Stomach (tissue), 9 donors: ENCODE data around the gene PCDH17. TPM values are rescaled to one million over a fixed set of nuclear protein-coding genes. Genes with fewer than 3 reads are reported as not detected.

ENCODE experiments used
- DNase-seq, 2 donors: peaks; one replicate each; pipeline versions ENCODE4 v3.0.0 to v3.0.0-alpha.2; 2013 to 2019
- H3K27ac ChIP-seq, 5 donors: fragments of 200-600 bp in 4 of 5; sonication (generic) in 4 of 5; one replicate each; pipeline ENCODE4 v1.5.1; 2013 to 2019; ENCODE audit warnings: mild to moderate bottlenecking in 1 of 5, moderate library complexity in 1 of 5
- H3K27me3 ChIP-seq, 3 donors: fragments of 200-600 bp; sonication (generic); one replicate each; pipeline ENCODE4 v1.5.1; 2017 to 2019; ENCODE audit warnings: mixed run types in 1 of 3
- H3K36me3 ChIP-seq, 4 donors: fragments of 200-600 bp; sonication (generic); 1 replicate in 3 of 4; 2 replicates in 1 of 4; pipeline ENCODE4 v1.5.1; 2016 to 2019
- H3K4me1 ChIP-seq, 4 donors: fragments of 200-600 bp; sonication (generic); one replicate each; pipeline ENCODE4 v1.5.1; 2016 to 2019
- H3K4me3 ChIP-seq, 4 donors: fragments of 200-600 bp; sonication (generic) in 3 of 4; one replicate each; pipeline ENCODE4 v1.5.1; 2016 to 2019; ENCODE audit warnings: mild to moderate bottlenecking in 1 of 4
- H3K9me3 ChIP-seq, 4 donors: fragments of 200-600 bp; sonication (generic); one replicate each; pipeline ENCODE4 v1.5.1; 2016 to 2019
- EP300 ChIP-seq: sonication (generic); formaldehyde crosslinking; IDR thresholded peaks from one replicate; pipeline ENCODE4 v1.6.1; 2017; ENCODE audit warnings: antibody characterized with exemption
- POLR2A ChIP-seq, 4 donors: fragments of 450-650 bp; IDR thresholded peaks; one replicate each; pipeline ENCODE4 v1.6.1; 2016; ENCODE audit warnings: antibody characterized with exemption in 4 of 4, control low read depth in 2 of 4, mild to moderate bottlenecking in 1 of 4, moderate library complexity in 1 of 4
- POLR2AphosphoS5 ChIP-seq, 3 donors: sonication (generic); formaldehyde crosslinking; IDR thresholded peaks; one replicate each; pipeline ENCODE4 v1.6.1; 2016; ENCODE audit warnings: antibody characterized with exemption in 3 of 3
- WGBS, 5 donors: extraction: QIAGEN DNeasy Blood & Tissue Kit in 3 of 5; methylation state at CpG; one replicate each; pipeline versions ENCODE4 v1.1.5 to v1.1.7; 2013 to 2018; 5-methylcytosine and 5-hydroxymethylcytosine counted together
- intact Hi-C: fragments of 100-400 bp; cut with DNase I; formaldehyde crosslinking; loops from one replicate; pipeline ENCODE4 v1.15.1; 2023; ENCODE audit warnings: low total_unique reads
- polyA plus RNA-seq, 3 donors: library from polyadenylated mRNA; stranded (reverse); fragments of 200-250 nt; gene quantifications; one replicate each; pipeline ENCODE4 v1.2.3, GENCODE V29; 2013
- total RNA-seq, 5 donors: library from RNA; depleted of rRNA; stranded (reverse); fragments of >200 nt; gene quantifications; one replicate each; pipeline versions ENCODE4 v1.1.0 to v1.2.3, GENCODE V29; 2014 to 2016
- TF ChIP-seq, protein P1 (sequence below), 7 experiments: fragments of 450-650 bp in 4 of 7; fragments of 200-600 bp in 3 of 7; sonication (generic) in 3 of 7; IDR thresholded peaks; one replicate each; pipeline ENCODE4 v1.5.1; 2016 to 2019; ENCODE audit warnings: antibody characterized with exemption in 7 of 7, control low read depth in 2 of 7, mild to moderate bottlenecking in 1 of 7
- donor health status: healthy with polysubstance abuse.
- donor health status: Bipolar disorder and iron deficiency.
- donor health status: healthy.

The PCDH17 gene
- total and polyA plus RNA-seq, 8 donors = 0.35 to 14.0 (median 2.8) TPM

GRCh38 chr13:57624565-57625435 is 6.7 kb upstream of the PCDH17 start:
- intact Hi-C loops = no loop called here
- H3K27me3 ChIP-seq = peaks cover 0 to 36% (median 19%) of the 10 kb centered on the region in 3 donors
- WGBS, 5 donors = 3 to 5% (median 4%) methylated on average over 5 of the region's 5 CpGs
- H3K27ac ChIP-seq = no peak overlapping the region
- TF ChIP-seq, protein P1, sequence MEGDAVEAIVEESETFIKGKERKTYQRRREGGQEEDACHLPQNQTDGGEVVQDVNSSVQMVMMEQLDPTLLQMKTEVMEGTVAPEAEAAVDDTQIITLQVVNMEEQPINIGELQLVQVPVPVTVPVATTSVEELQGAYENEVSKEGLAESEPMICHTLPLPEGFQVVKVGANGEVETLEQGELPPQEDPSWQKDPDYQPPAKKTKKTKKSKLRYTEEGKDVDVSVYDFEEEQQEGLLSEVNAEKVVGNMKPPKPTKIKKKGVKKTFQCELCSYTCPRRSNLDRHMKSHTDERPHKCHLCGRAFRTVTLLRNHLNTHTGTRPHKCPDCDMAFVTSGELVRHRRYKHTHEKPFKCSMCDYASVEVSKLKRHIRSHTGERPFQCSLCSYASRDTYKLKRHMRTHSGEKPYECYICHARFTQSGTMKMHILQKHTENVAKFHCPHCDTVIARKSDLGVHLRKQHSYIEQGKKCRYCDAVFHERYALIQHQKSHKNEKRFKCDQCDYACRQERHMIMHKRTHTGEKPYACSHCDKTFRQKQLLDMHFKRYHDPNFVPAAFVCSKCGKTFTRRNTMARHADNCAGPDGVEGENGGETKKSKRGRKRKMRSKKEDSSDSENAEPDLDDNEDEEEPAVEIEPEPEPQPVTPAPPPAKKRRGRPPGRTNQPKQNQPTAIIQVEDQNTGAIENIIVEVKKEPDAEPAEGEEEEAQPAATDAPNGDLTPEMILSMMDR (IDR thresholded peaks at IDR 0.05) = peak in 4 of 7 experiments; percentile 51 to 80 (median 64)
- no peak for TF ChIP-seq POLR2AphosphoS5 (IDR thresholded peaks at IDR 0.05)
- no peaks in the 10 kb centered on the region for H3K9me3 ChIP-seq
- peak in 1 of 2 donors; percentile 85 for DNase-seq
- peaks cover 7 to 16% (median 8%) of the 10 kb centered on the region in 4 donors for H3K4me1 ChIP-seq
- H3K36me3 ChIP-seq = no peaks in the 10 kb centered on the region
- no peak overlapping the region for H3K4me3 ChIP-seq

DNA sequence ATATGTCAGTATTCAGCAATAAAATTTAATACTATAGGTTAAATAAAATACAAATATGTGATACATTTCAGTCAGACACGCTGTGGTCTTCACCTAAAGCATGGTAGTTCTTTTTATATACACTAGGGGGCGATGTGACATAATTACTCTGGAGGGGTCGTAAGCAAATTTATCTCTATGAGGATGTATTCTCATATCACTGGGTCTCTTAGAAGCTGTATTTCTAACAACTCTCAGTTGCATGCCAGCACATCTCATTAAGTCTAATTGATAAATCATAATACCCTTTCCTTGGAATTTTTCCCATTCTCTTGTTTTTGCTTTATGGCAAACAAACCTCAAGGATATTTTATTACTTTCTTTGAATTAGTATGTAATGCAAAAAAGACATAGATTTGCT is 3.9 kb upstream of the PCDH17 start:
- intact Hi-C loops = no loop called here
- TF ChIP-seq, protein P1 (IDR thresholded peaks at IDR 0.05) = peak in 5 of 7 experiments; percentile 38 to 79 (median 64)
- TF ChIP-seq POLR2A (IDR thresholded peaks at IDR 0.05) (no peak), POLR2AphosphoS5 (IDR thresholded peaks at IDR 0.05) (no peak)
- peaks cover 0 to 65% (median 48%) of the 10 kb centered on the region in 3 donors for H3K27me3 ChIP-seq

GRCh38 chr13:57629391-57629804 is 2.1 kb upstream of the PCDH17 start:
- TF ChIP-seq POLR2AphosphoS5 (IDR thresholded peaks at IDR 0.05) (no peak), POLR2A (IDR thresholded peaks at IDR 0.05) (no peak), EP300 (no peak)
- TF ChIP-seq, protein P1 (IDR thresholded peaks at IDR 0.05) = no peak
- peak in 1 of 2 donors; percentile 72 for DNase-seq
- Histone ChIP-seq H3K9me3 (peaks cover 0 to 22% (median 10%) of the 10 kb centered on the region in 4 donors), H3K36me3 (no peaks in the 10 kb centered on the region), H3K4me3 (peak overlapping the region; percentile 44 to 58 (median 52)), H3K27me3 (peaks cover 4 to 82% (median 65%) of the 10 kb centered on the region in 3 donors), H3K4me1 (peaks cover 7 to 59% (median 36%) of the 10 kb centered on the region in 4 donors), H3K27ac (no peak overlapping the region)
- intact Hi-C loops = no loop called here
- 0 to 3% (median 2%) methylated on average over 23 to 29 of the region's 29 CpGs for WGBS, 5 donors

More for the DNA sequence above, 3.9 kb upstream of the PCDH17 start:
- Histone ChIP-seq H3K27ac (no peak overlapping the region), H3K9me3 (peaks cover 0 to 5% (median 0%) of the 10 kb centered on the region in 4 donors), H3K4me1 (peaks cover 7 to 43% (median 35%) of the 10 kb centered on the region in 4 donors), H3K4me3 (no peak overlapping the region), H3K36me3 (no peaks in the 10 kb centered on the region)
- 1 to 5% (median 3%) methylated on average over 3 of the region's 3 CpGs for WGBS, 5 donors
- peak in 1 of 2 donors; percentile 61 for DNase-seq

- DNase-seq = peak; percentile 67 to 96
- Histone ChIP-seq H3K27me3 (peaks cover 4 to 86% (median 69%) of the 10 kb centered on the region in 3 donors), H3K36me3 (no peaks in the 10 kb centered on the region), H3K4me1 (peaks cover 7 to 62% (median 36%) of the 10 kb centered on the region in 4 donors), H3K9me3 (peaks cover 0 to 26% (median 10%) of the 10 kb centered on the region in 4 donors), H3K27ac (peak overlapping the region in 2 of 5 donors; percentile 68 to 75), H3K4me3 (peak overlapping the region; percentile 44 to 58 (median 52))
- WGBS, 5 donors = 4 to 7% (median 6%) methylated on average over 18 to 34 of the region's 34 CpGs
- no peak for TF ChIP-seq EP300
- peak; percentile 72 to 99 (median 95) for TF ChIP-seq POLR2AphosphoS5 (IDR thresholded peaks at IDR 0.05)
- TF ChIP-seq, protein P1 (IDR thresholded peaks at IDR 0.05) = no peak
- TF ChIP-seq POLR2A (IDR thresholded peaks at IDR 0.05) = peak in 1 of 4 donors; percentile 11
- intact Hi-C loops = no loop called here
Observed at GRCh38 chr13:57629821-57630235, 1.7 kb upstream of the PCDH17 start.
